ENCODE results near the gene EPO.
"Not testable (repeated sequence)": the region's sequence is repeated elsewhere in the genome, so short reads cannot be mapped to it uniquely, and the experiment has no call there.

The EPO gene

DNA sequence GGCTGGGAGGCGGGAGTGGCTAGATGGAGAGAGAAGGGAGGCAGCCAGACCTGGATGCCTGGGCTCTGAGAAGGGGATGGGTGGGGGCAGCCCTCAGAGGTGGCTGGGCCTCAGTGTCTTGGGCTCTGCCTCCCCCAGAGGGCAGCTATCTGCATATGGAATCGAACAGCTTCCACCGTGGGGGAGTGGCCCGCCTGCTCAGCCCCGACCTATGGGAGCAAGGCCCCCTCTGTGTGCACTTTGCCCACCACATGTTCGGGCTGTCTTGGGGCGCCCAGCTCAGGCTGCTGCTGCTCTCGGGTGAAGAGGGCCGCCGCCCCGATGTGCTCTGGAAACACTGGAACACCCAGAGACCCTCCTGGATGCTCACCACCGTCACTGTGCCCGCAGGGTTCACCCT, 16.4 kb downstream of the EPO start:
- DNase-seq (ENCODE audit: low spot score) = no peak

GRCh38 chr7:100739934-100740333, 19.7 kb downstream of the EPO start:
- DNase-seq (ENCODE audit: low spot score) = no peak

GRCh38 chr7:100744605-100745004, 24.3 kb downstream of the EPO start:
- DNase-seq (ENCODE audit: low spot score) = no peak

DNA sequence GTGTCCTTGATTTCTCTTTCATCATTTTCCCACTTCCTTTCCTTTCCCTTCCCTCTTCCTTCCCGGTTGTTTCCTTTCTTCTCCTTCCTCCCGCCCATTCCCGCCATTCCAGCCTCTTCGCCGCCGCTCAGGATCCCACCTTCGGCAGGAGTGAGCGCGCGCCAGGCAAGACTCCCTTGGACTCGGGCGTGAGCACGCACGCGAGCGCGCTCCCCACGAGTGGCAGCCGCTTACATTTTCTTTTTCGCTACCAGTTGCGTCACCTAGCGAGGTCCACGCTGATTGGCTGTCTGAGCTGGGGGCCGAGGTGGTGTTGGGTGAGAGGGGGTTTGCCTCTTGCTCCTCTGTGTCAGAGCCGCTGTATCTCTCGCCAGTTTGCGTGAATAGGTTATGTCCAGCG, 24.9 kb downstream of the EPO start:
- DNase-seq (ENCODE audit: low spot score) = no peak

- no peak for DNase-seq (ENCODE audit: low spot score)
Observed at GRCh38 chr7:100752994-100753393, 32.7 kb downstream of the EPO start.

DNA sequence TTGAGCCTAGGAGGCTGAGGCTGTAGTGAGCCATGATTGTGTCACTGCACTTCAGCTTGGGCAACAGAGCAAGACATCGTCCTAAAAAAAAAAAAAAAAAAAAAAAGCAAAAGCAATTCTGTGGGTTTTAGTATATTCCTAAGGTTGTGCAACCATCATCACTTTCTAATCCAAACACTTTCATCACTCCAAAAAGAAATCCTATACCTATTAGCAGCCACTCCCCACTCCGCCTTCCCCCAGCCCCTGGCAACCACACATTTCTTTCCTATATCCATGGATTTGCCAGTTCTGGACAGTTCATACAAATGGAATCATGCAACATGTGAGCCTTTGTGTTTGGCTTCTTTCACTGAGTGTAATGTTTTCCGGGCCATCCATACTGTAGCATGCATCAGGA, 33.5 kb downstream of the EPO start:
- DNase-seq (ENCODE audit: low spot score) = no peak

GRCh38 chr7:100759357-100760171, 39.3 kb downstream of the EPO start:
- DNase-seq (ENCODE audit: low spot score) = no peak

DNA sequence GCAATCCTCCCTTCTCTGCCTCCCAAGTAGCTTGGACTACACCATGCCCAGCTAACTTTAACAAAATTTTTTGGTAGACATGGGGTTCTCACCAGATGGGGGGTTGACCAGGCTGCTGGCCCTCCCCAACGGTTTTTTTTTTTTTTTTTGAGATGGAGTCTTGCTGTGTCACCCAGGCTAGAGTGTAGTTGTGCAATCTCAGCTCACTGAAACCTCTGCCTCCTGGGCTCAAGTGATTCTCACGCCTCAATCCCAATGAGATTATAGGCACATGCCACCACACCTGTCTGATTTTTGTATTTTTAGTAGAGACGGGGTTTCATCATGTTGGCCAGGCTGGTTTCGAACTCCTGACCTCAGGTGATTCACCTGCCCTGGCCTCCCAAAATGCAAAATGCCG, 42.6 kb downstream of the EPO start:
- not testable (repeated sequence) for DNase-seq (ENCODE audit: low spot score)

DNA sequence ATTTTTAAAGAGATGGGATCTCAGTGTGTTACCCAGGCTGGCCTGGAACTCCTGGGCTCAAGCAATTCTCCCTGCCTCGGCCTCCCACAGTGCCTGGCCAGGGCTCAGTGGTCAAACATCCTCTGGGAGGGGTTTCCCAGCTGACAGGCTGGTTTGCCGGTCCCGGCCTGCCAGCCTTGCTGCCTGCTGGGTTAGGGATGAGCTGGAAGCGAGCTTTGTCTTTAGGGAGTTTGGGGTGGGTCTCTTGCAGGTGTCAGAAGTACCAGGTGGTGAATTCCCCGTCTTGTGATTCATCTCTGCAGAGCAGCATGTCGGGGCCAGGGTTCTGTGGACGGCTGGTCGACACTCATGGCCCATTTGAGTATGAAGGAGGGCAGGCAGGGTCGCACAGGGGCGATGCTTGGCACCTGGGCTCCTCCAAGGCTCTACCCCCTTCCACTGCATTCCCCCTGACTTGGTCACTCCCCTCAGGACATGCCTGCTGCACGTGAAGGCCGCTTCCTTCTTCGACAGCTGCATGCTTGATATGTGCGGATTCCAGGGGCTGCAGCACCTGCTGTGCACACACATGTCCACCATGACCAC, 43.4 kb downstream of the EPO start:
- no peak for DNase-seq (ENCODE audit: low spot score)

GRCh38 chr7:100764841-100765240, 44.6 kb downstream of the EPO start:
- no peak for DNase-seq (ENCODE audit: low spot score)

DNA sequence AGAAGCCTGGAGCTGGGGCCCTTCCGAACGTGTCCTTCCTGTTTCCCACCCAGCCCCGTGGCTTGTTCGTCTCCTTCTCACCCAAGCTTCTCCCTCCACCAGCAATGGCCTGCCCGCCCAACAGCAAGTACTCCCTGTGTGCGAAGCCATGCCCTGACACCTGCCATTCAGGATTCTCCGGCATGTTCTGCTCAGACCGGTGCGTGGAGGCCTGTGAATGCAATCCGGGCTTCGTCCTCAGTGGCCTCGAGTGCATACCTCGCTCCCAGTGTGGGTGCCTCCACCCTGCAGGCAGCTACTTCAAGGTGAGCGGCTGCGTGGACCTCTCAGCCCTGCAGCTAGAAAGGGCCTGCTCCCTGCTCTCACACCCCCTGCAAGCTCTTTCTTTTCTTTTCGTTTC, 45.0 kb downstream of the EPO start:
- no peak for DNase-seq (ENCODE audit: low spot score)

DNA sequence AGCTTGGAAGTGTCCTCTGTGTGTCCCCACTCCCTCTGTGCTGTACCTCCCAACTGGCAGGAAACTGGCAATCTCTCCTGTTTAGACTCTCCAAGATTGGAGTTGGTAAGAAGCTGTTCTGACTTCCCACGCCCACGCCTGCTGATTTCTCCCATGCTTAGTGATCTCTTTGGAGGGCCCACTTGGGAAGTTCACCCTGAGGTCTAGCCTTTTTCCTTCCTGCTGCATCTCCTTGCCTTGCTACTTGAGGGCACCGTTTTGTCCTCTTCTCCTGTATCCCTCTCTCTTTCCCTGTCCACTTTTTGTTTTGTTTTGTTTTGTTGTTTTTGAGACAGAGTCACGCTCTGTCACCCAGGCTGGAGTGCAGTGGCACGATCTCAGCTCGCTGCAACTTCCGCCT, 48.5 kb downstream of the EPO start:
- no peak for DNase-seq (ENCODE audit: low spot score)
